A673 (cell line): Measurements from ENCODE around the gene EPHA6. TPM values are rescaled to one million over a fixed set of nuclear protein-coding genes. Genes with fewer than 3 reads are reported as not detected.

Source experiments
- BruUV-seq: library from RNA; stranded (reverse); fragments of 400-500 nt; replicated peaks from 2 replicates; lab custom pipeline; 2021; lab: Mats Ljungman, UMichigan
- CTCF ChIA-PET: fragments of 300-600 bp; sonication (Branson Sonifier 250); formaldehyde crosslinking; loops from one replicate; lab custom pipeline; 2022; ENCODE audit warnings: antibody characterized with exemption; lab: Charles Lee
- POLR2A ChIA-PET: fragments of 300-600 bp; sonication (Branson Sonifier 250); formaldehyde crosslinking; loops from one replicate; lab custom pipeline; 2022; ENCODE audit warnings: antibody characterized with exemption; ENCODE audit not compliant: low non-redundant PET; lab: Charles Lee
- DNase-seq: peaks from one replicate; pipeline ENCODE4 v3.0.0-alpha.2; 2015; ENCODE audit warnings: low spot score
- H3K27ac ChIP-seq: fragments of 200-600 bp; sonication (generic); 2 replicates; pipeline ENCODE4 v1.5.1; 2016; ENCODE audit warnings: mixed run types, low read depth, mild to moderate bottlenecking, mixed read lengths, antibody characterized with exemption, low read length; ENCODE audit not compliant: poor library complexity, severe bottlenecking
- H3K27me3 ChIP-seq: fragments of 200-600 bp; sonication (generic); replicated peaks from 2 replicates; pipeline ENCODE4 v1.6.1; 2017; ENCODE audit warnings: mixed run types, low read depth, mild to moderate bottlenecking, mixed read lengths, antibody characterized with exemption, low read length; ENCODE audit not compliant: insufficient read depth, poor library complexity
- H3K36me3 ChIP-seq: fragments of 200-600 bp; sonication (generic); 2 replicates; pipeline ENCODE4 v1.6.1; 2016; ENCODE audit warnings: mixed run types, mild to moderate bottlenecking, mixed read lengths, antibody characterized with exemption, low read length; ENCODE audit not compliant: insufficient read depth, poor library complexity, severe bottlenecking
- H3K4me1 ChIP-seq: fragments of 200-600 bp; sonication (generic); 2 replicates; pipeline ENCODE4 v1.6.1; 2017; ENCODE audit warnings: mixed run types, mild to moderate bottlenecking, mixed read lengths, antibody characterized with exemption, low read length; ENCODE audit not compliant: insufficient read depth, poor library complexity, severe bottlenecking
- H3K4me3 ChIP-seq: fragments of 200-600 bp; sonication (generic); 2 replicates; pipeline ENCODE4 v1.5.1; 2016; ENCODE audit warnings: low read depth, mixed run types, mild to moderate bottlenecking, mixed read lengths, low read length; ENCODE audit not compliant: poor library complexity, severe bottlenecking
- H3K9me3 ChIP-seq: fragments of 200-600 bp; sonication (generic); 2 replicates; pipeline ENCODE4 v1.6.1; 2016; ENCODE audit warnings: mixed run types, low read depth, mild to moderate bottlenecking, mixed read lengths, antibody characterized with exemption, low read length; ENCODE audit not compliant: poor library complexity, severe bottlenecking
- EZH2 ChIP-seq: fragments of 200-600 bp; sonication (generic); IDR thresholded peaks from 2 replicates; pipeline ENCODE4 v1.6.1; 2017; ENCODE audit warnings: borderline replicate concordance, low read depth, mild to moderate bottlenecking, mixed read lengths, antibody characterized with exemption, low read length; ENCODE audit not compliant: poor library complexity, severe bottlenecking
- intact Hi-C: fragments of 100-400 bp; cut with micrococcal nuclease; formaldehyde crosslinking; loops from one replicate; pipeline ENCODE4 v1.10.0; 2022; ENCODE audit not compliant: unreplicated experiment
- total RNA-seq: library from RNA; stranded (reverse); gene quantifications from 2 replicates; pipeline ENCODE4 v1.2.3, GENCODE V29; 2021
- TF ChIP-seq, protein P1 (sequence below): fragments of 300-800, 200-600 bp; sonication (generic); conservative IDR thresholded peaks from 2 replicates; pipeline ENCODE4 v1.5.1; 2017; ENCODE audit warnings: low read depth, mild to moderate bottlenecking, antibody characterized with exemption, low read length, moderate library complexity, mixed read lengths

Gene EPHA6
- total RNA-seq, 1 experiment from 2014 or later: not detected

DNA sequence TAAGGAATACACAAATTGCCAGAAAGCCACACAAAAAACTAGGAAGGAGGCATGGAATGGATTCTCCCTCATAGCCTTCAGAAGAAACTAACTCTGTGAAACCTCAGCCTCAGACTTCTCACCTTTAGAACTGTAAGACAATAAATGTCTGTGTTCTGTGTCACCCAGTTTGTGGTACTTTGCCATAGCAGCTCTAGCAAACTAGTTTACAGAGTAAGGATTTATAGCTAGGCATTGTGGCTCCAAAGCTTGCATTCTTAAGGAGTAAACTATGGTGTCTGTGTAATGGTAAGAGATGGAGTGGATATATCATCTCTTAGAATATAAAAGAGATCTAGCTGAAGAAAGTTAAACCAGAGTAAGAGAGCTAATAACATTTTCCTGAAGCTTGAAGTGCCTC is 18.9 kb downstream of the EPHA6 start:
- intact Hi-C loops: no loop called here
- H3K9me3 ChIP-seq: no peaks in the 10 kb centered on the region
- no peak overlapping the region for H3K27ac ChIP-seq
- DNase-seq: no peak
- H3K4me1 ChIP-seq: no peaks in the 10 kb centered on the region
- no peaks in the 10 kb centered on the region for H3K36me3 ChIP-seq
- no peaks in the 10 kb centered on the region for H3K27me3 ChIP-seq
- TF ChIP-seq, protein P1, sequence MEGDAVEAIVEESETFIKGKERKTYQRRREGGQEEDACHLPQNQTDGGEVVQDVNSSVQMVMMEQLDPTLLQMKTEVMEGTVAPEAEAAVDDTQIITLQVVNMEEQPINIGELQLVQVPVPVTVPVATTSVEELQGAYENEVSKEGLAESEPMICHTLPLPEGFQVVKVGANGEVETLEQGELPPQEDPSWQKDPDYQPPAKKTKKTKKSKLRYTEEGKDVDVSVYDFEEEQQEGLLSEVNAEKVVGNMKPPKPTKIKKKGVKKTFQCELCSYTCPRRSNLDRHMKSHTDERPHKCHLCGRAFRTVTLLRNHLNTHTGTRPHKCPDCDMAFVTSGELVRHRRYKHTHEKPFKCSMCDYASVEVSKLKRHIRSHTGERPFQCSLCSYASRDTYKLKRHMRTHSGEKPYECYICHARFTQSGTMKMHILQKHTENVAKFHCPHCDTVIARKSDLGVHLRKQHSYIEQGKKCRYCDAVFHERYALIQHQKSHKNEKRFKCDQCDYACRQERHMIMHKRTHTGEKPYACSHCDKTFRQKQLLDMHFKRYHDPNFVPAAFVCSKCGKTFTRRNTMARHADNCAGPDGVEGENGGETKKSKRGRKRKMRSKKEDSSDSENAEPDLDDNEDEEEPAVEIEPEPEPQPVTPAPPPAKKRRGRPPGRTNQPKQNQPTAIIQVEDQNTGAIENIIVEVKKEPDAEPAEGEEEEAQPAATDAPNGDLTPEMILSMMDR: no peak
- TF ChIP-seq EZH2: no peak
- H3K4me3 ChIP-seq: no peak overlapping the region
- ChIA-PET POLR2A (no interaction called here), CTCF (no interaction called here)
- BruUV-seq: no TSS peak

DNA sequence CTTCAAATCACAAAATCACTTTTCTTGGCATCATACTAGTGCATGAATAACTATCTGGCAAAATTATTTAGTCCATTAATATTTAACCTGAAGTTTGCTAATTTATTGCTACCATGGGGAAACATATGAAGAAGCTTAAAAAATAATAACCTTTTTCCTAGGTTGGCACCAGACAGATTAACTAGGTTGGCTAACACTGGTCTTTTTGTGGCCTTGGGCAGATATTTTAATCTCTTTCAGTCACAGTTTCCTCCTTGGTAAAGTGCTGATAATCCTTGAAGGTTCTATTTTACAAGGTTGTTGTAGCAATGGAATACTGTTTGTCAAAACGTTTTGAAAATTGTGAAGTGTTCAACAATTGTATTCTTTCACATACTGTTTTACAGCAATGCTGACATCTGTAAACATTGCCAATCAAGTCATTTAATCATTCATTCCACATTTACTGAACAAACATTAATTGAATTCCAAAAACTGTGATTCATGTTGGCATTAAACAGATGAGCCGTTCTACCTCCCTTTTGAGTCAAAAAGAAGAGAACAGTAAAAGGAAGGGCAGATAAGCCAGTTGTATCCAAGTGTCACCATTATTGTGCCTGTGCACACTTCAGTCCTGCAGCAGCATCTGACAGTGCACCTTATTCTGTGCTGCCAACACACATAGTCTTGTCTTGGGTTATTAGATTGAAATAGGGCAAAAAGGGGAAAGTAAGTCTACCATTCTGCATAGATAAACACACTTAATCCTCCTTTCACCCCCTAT is 21.9 kb downstream of the EPHA6 start:
- POLR2A ChIA-PET: no interaction called here
- H3K27ac ChIP-seq: no peak overlapping the region
- H3K9me3 ChIP-seq: no peaks in the 10 kb centered on the region
- no peaks in the 10 kb centered on the region for H3K27me3 ChIP-seq
- H3K36me3 ChIP-seq: no peaks in the 10 kb centered on the region
- CTCF ChIA-PET: no interaction called here
- TF ChIP-seq, protein P1: no peak
- TF ChIP-seq EZH2: no peak
- intact Hi-C loops: no loop called here
- BruUV-seq: no TSS peak
- no peak overlapping the region for H3K4me3 ChIP-seq
- H3K4me1 ChIP-seq: no peaks in the 10 kb centered on the region
- DNase-seq: no peak

DNA sequence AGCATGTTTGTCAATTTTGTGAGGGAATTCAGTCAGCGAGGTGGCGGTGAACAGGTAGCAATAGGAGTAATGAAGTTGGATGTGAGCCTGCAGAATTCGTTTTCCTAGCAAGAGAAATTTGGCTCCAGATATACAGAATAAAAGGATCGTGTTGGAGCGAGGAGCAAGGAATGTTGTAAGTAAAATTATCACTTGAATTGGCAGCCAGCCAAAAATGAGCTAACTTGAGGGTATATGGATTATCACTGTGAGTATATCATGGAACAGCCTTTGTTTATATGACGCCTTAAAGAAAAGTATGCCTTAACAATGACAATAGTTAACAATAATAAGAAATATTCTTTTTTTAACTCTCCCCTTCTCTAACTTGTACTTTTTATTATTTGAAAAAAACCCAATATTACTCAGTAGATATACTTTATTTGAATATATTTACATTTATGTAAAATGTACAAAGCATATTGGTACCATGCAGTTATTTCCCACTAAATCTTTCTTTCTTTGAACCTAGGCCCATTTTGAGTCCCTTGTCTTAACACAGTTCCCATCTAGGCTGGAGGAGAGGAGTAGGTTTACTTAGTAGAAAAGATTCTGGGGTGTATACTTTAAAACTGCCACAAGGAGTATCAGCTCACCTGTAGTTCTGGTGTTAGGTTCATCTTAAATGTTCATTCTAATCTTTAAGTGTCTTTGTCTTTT is 29.3 kb downstream of the EPHA6 start:
- BruUV-seq: no TSS peak
- intact Hi-C loops: loop anchor here (10.0 kb wide), 1 partner anchor 59 kb away; no protein-coding TSS in a partner anchor
- peak; percentile 1 for DNase-seq
- Histone ChIP-seq H3K4me1 (no peaks in the 10 kb centered on the region), H3K27me3 (no peaks in the 10 kb centered on the region), H3K4me3 (no peak overlapping the region), H3K27ac (no peak overlapping the region), H3K9me3 (no peaks in the 10 kb centered on the region), H3K36me3 (no peaks in the 10 kb centered on the region)
- ChIA-PET CTCF (no interaction called here), POLR2A (no interaction called here)
- TF ChIP-seq, protein P1: no peak
- TF ChIP-seq EZH2: no peak
